Osteocyte (in vitro differentiated cells): ENCODE measurements around the gene TRRAP. TPM values are rescaled to one million over a fixed set of nuclear protein-coding genes. Genes with fewer than 3 reads are reported as not detected.

Experiments used
- DNase-seq: peaks from one replicate; pipeline ENCODE4 v3.0.0; 2021; ENCODE audit warnings: mixed read lengths; ENCODE audit not compliant: unreplicated experiment; ENCODE audit errors: extremely low spot score
- H3K27ac Mint-ChIP-seq: one replicate; pipeline ENCODE4 v1.8.0; 2021; ENCODE audit warnings: mild to moderate bottlenecking, mixed read lengths; ENCODE audit not compliant: unreplicated experiment
- H3K27me3 Mint-ChIP-seq: one replicate; pipeline ENCODE4 v1.8.0; 2021; ENCODE audit warnings: mixed read lengths; ENCODE audit not compliant: unreplicated experiment
- H3K36me3 Mint-ChIP-seq: one replicate; pipeline ENCODE4 v1.8.0; 2021; ENCODE audit warnings: mixed read lengths; ENCODE audit not compliant: unreplicated experiment
- H3K4me1 Mint-ChIP-seq: one replicate; pipeline ENCODE4 v1.8.0; 2021; ENCODE audit warnings: mixed read lengths; ENCODE audit not compliant: unreplicated experiment
- H3K4me3 Mint-ChIP-seq: one replicate; pipeline ENCODE4 v1.8.0; 2021; ENCODE audit warnings: mild to moderate bottlenecking, moderate library complexity, mixed read lengths; ENCODE audit not compliant: unreplicated experiment
- H3K9me3 Mint-ChIP-seq: one replicate; pipeline ENCODE4 v1.8.0; 2021; ENCODE audit warnings: mixed read lengths; ENCODE audit not compliant: unreplicated experiment
- total RNA-seq: library from RNA; stranded (reverse); gene quantifications from 2 replicates; pipeline ENCODE4 v1.2.1, GENCODE V29; 2021
- TF ChIP-seq, protein P1 (sequence below): fragments of 200-600 bp; sonication (generic); IDR thresholded peaks from 2 replicates; pipeline ENCODE4 v1.5.0; 2021; ENCODE audit warnings: antibody characterized with exemption, mild to moderate bottlenecking, moderate library complexity

TRRAP gene
- total RNA-seq, 1 donor from 2014 or later: 48.5 TPM

GRCh38 chr7:98902523-98902922 is 24.2 kb downstream of the TRRAP start:
- no peaks in the 10 kb centered on the region for H3K27me3 Mint-ChIP-seq
- H3K4me3 Mint-ChIP-seq: no peak overlapping the region
- H3K9me3 Mint-ChIP-seq: no peaks in the 10 kb centered on the region
- H3K4me1 Mint-ChIP-seq: no peaks in the 10 kb centered on the region
- peaks cover 69% of the 10 kb centered on the region for H3K36me3 Mint-ChIP-seq
- H3K27ac Mint-ChIP-seq: no peak overlapping the region
- TF ChIP-seq, protein P1, sequence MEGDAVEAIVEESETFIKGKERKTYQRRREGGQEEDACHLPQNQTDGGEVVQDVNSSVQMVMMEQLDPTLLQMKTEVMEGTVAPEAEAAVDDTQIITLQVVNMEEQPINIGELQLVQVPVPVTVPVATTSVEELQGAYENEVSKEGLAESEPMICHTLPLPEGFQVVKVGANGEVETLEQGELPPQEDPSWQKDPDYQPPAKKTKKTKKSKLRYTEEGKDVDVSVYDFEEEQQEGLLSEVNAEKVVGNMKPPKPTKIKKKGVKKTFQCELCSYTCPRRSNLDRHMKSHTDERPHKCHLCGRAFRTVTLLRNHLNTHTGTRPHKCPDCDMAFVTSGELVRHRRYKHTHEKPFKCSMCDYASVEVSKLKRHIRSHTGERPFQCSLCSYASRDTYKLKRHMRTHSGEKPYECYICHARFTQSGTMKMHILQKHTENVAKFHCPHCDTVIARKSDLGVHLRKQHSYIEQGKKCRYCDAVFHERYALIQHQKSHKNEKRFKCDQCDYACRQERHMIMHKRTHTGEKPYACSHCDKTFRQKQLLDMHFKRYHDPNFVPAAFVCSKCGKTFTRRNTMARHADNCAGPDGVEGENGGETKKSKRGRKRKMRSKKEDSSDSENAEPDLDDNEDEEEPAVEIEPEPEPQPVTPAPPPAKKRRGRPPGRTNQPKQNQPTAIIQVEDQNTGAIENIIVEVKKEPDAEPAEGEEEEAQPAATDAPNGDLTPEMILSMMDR: no peak
- DNase-seq: no peak

- Mint-ChIP-seq H3K4me3 (no peak overlapping the region), H3K4me1 (no peaks in the 10 kb centered on the region), H3K36me3 (peaks cover 68% of the 10 kb centered on the region), H3K27ac (no peak overlapping the region), H3K9me3 (no peaks in the 10 kb centered on the region), H3K27me3 (no peaks in the 10 kb centered on the region)
- TF ChIP-seq, protein P1: no peak
- no peak for DNase-seq
Observed at GRCh38 chr7:98903246-98903645, 24.9 kb downstream of the TRRAP start.

GRCh38 chr7:98907570-98907969 is 29.2 kb downstream of the TRRAP start:
- Mint-ChIP-seq H3K4me1 (no peaks in the 10 kb centered on the region), H3K27ac (no peak overlapping the region), H3K27me3 (no peaks in the 10 kb centered on the region), H3K9me3 (no peaks in the 10 kb centered on the region), H3K36me3 (peaks cover 61% of the 10 kb centered on the region), H3K4me3 (no peak overlapping the region)
- no peak for DNase-seq
- TF ChIP-seq, protein P1: no peak

DNA sequence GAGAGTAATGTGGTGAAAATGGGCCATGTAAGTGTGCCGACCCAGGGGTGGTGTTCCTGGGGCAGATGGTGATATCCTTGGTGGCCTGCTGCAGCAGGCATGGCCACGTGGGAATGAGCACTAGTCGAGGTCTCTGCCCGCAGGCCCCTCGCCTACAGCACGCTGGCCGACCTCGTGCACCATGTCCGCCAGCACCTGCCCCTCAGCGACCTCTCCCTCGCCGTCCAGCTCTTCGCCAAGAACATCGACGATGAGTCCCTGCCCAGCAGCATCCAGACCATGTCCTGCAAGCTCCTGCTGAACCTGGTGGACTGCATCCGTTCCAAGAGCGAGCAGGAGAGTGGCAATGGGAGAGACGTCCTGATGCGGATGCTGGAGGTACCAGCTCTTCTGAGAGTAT is 30.3 kb downstream of the TRRAP start:
- no peak for DNase-seq
- TF ChIP-seq, protein P1: no peak
- Mint-ChIP-seq H3K4me3 (no peak overlapping the region), H3K9me3 (no peaks in the 10 kb centered on the region), H3K27ac (no peak overlapping the region), H3K4me1 (peaks cover 5% of the 10 kb centered on the region), H3K36me3 (peaks cover 57% of the 10 kb centered on the region), H3K27me3 (no peaks in the 10 kb centered on the region)

GRCh38 chr7:98909487-98909886 is 31.2 kb downstream of the TRRAP start:
- no peak overlapping the region for H3K27ac Mint-ChIP-seq
- H3K27me3 Mint-ChIP-seq: no peaks in the 10 kb centered on the region
- no peak for DNase-seq
- H3K4me3 Mint-ChIP-seq: no peak overlapping the region
- no peaks in the 10 kb centered on the region for H3K9me3 Mint-ChIP-seq
- TF ChIP-seq, protein P1: no peak
- peaks cover 58% of the 10 kb centered on the region for H3K36me3 Mint-ChIP-seq
- peaks cover 8% of the 10 kb centered on the region for H3K4me1 Mint-ChIP-seq
